ENCODE results near the gene CWC27.
"Not testable (repeated sequence)": the region's sequence is repeated elsewhere in the genome, so short reads cannot be mapped to it uniquely, and the experiment has no call there.

CWC27 gene

GRCh38 chr5:64814073-64814472, 45.3 kb downstream of the CWC27 start:
- DNase-seq (ENCODE audit: low read depth in 2 of 2), result no peak
- H3K4me3 ChIP-seq (replicated peaks in 1 of 2; ENCODE audit: low read depth in 2 of 2, low read length in 2 of 2), result no peak overlapping the region
- no peak for TF ChIP-seq CTCF (IDR thresholded peaks at IDR 0.05; ENCODE audit: low read depth, low read length)

GRCh38 chr5:64818245-64818644, 49.5 kb downstream of the CWC27 start:
- no peak for DNase-seq (ENCODE audit: low read depth in 2 of 2)
- no peak for TF ChIP-seq CTCF (IDR thresholded peaks at IDR 0.05; ENCODE audit: low read depth, low read length)
- H3K4me3 ChIP-seq (replicated peaks in 1 of 2; ENCODE audit: low read depth in 2 of 2, low read length in 2 of 2), result no peak overlapping the region

GRCh38 chr5:64819345-64819744, 50.6 kb downstream of the CWC27 start:
- not testable (repeated sequence) for H3K4me3 ChIP-seq (replicated peaks in 1 of 2; ENCODE audit: low read depth in 2 of 2, low read length in 2 of 2); DNase-seq (ENCODE audit: low read depth in 2 of 2)

- TF ChIP-seq CTCF (IDR thresholded peaks at IDR 0.05; ENCODE audit: low read depth, low read length), result no peak
- no peak overlapping the region for H3K4me3 ChIP-seq (replicated peaks in 1 of 2; ENCODE audit: low read depth in 2 of 2, low read length in 2 of 2)
- no peak for DNase-seq (ENCODE audit: low read depth in 2 of 2)
Observed at GRCh38 chr5:64822320-64822719, 53.6 kb downstream of the CWC27 start.

GRCh38 chr5:64826541-64826940, 57.8 kb downstream of the CWC27 start:
- no peak for DNase-seq (ENCODE audit: low read depth in 2 of 2)
- TF ChIP-seq CTCF (IDR thresholded peaks at IDR 0.05; ENCODE audit: low read depth, low read length), result no peak

GRCh38 chr5:64827703-64828102, 59.0 kb downstream of the CWC27 start:
- peak; percentile 30 to 37 for DNase-seq (ENCODE audit: low read depth in 2 of 2)
- H3K4me3 ChIP-seq (replicated peaks in 1 of 2; ENCODE audit: low read depth in 2 of 2, low read length in 2 of 2), result no peak overlapping the region
- no peak for TF ChIP-seq CTCF (IDR thresholded peaks at IDR 0.05; ENCODE audit: low read depth, low read length)

More at GRCh38 chr5:64826541-64826940, 57.8 kb downstream of the CWC27 start:
- H3K4me3 ChIP-seq (replicated peaks in 1 of 2; ENCODE audit: low read depth in 2 of 2, low read length in 2 of 2), result no peak overlapping the region

- H3K4me3 ChIP-seq (replicated peaks in 1 of 2; ENCODE audit: low read depth in 2 of 2, low read length in 2 of 2); DNase-seq (ENCODE audit: low read depth in 2 of 2): not testable (repeated sequence)
Observed at GRCh38 chr5:64830650-64831049, 61.9 kb downstream of the CWC27 start.

- H3K4me3 ChIP-seq (replicated peaks in 1 of 2; ENCODE audit: low read depth in 2 of 2, low read length in 2 of 2), result no peak overlapping the region
- peak in 1 of 2 donors; percentile 36 for DNase-seq (ENCODE audit: low read depth in 2 of 2)
- no peak for TF ChIP-seq CTCF (IDR thresholded peaks at IDR 0.05; ENCODE audit: low read depth, low read length)
Observed at GRCh38 chr5:64831996-64832395, 63.3 kb downstream of the CWC27 start.
